PC-9 (cell line): ENCODE results near the gene ASTL.

ENCODE experiments used
- EZH2 ChIP-seq: fragments of 200-600 bp; sonication (generic); IDR thresholded peaks from 2 replicates; pipeline ENCODE4 v1.8.0; 2017; ENCODE audit warnings: antibody characterized with exemption, low read depth
- TF ChIP-seq, protein P1 (sequence below): fragments of 200-600 bp; sonication (generic); conservative IDR thresholded peaks from 2 replicates; pipeline ENCODE4 v1.6.1; 2017; ENCODE audit warnings: mixed run types, antibody characterized with exemption, mild to moderate bottlenecking, moderate library complexity

DNA sequence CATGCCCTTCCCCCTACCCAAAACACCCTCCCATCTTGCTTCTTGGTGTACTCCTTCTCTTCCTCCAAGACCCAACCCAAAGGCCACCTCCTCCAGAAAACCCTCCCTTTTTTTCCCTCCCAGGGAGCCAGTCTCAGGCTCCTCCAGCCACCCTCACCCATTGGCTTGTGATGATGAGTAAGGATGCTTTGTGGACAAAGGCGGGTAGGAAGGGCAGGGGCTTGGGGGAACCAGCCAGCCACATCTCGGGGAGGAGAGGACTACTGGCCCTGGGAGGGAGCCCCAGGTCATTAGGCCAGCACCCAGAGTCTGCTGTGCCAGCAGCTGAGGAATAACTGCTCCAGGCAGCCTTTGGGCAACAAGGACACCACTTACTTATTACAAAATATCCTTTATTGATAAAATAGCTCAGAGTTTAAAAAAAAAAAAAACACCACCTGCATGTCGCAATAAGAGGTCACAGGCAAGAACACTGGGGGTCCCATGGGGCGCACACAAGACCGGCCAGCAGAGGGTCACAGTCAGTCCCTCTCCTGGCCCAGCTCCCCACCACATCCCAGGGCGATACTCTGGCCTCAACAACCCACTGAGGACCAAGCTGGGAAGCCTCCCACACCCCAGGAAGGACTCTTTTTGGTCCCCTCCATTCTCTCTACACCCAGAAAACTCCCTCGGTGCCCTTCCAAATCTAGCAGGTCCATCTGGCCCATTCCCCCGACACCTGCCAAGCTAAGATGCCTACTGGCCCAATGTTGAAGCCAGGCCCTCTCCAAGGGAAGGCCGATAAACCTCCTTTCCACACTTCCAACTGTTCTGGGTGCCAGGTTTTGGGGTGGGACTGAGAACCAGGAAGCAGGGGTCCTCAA is 25.6 kb downstream of the ASTL start:
- TF ChIP-seq, protein P1, sequence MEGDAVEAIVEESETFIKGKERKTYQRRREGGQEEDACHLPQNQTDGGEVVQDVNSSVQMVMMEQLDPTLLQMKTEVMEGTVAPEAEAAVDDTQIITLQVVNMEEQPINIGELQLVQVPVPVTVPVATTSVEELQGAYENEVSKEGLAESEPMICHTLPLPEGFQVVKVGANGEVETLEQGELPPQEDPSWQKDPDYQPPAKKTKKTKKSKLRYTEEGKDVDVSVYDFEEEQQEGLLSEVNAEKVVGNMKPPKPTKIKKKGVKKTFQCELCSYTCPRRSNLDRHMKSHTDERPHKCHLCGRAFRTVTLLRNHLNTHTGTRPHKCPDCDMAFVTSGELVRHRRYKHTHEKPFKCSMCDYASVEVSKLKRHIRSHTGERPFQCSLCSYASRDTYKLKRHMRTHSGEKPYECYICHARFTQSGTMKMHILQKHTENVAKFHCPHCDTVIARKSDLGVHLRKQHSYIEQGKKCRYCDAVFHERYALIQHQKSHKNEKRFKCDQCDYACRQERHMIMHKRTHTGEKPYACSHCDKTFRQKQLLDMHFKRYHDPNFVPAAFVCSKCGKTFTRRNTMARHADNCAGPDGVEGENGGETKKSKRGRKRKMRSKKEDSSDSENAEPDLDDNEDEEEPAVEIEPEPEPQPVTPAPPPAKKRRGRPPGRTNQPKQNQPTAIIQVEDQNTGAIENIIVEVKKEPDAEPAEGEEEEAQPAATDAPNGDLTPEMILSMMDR = no peak
- TF ChIP-seq EZH2 = no peak
